Liver (tissue), 9 donors: ENCODE data around the gene EFNB1. TPM values are rescaled to one million over a fixed set of nuclear protein-coding genes. Genes with fewer than 3 reads are reported as not detected.
"Not testable (repeated sequence)": the region's sequence is repeated elsewhere in the genome, so short reads cannot be mapped to it uniquely, and the experiment has no call there.

ENCODE experiments used
- DNase-seq: peaks from one replicate; pipeline ENCODE4 v3.0.0-alpha.2; 2017; ENCODE audit warnings: low spot score
- H3K27ac ChIP-seq, 2 donors: one replicate each; pipeline ENCODE4 v1.7.0; 2013; ENCODE audit warnings: inconsistent platforms in 2 of 2, low read length in 2 of 2, control low read depth in 1 of 2, low read depth in 1 of 2, mild to moderate bottlenecking in 1 of 2
- H3K27me3 ChIP-seq, 4 donors: one replicate each; pipeline versions ENCODE4 v1.6.1 to v1.7.0; 2013; ENCODE audit warnings: low read length in 3 of 4, inconsistent platforms in 1 of 4, mild to moderate bottlenecking in 1 of 4, moderate library complexity in 1 of 4; ENCODE audit not compliant: control insufficient read depth in 4 of 4, insufficient read depth in 4 of 4
- H3K36me3 ChIP-seq, 4 donors: one replicate each; pipeline versions ENCODE4 v1.6.1 to v1.7.0; 2013; ENCODE audit warnings: low read length in 3 of 4, mild to moderate bottlenecking in 3 of 4, low read depth in 1 of 4, moderate library complexity in 1 of 4; ENCODE audit not compliant: control insufficient read depth in 4 of 4, insufficient read depth in 3 of 4
- H3K4me1 ChIP-seq, 4 donors: one replicate each; pipeline versions ENCODE4 v1.6.1 to v1.7.0; 2013; ENCODE audit warnings: low read length in 3 of 4, mild to moderate bottlenecking in 3 of 4, moderate library complexity in 1 of 4; ENCODE audit not compliant: control insufficient read depth in 4 of 4, insufficient read depth in 4 of 4
- H3K4me3 ChIP-seq, 3 donors: one replicate each; pipeline versions ENCODE4 v1.6.1 to v1.7.0; 2013; ENCODE audit warnings: low read length in 3 of 3, control low read depth in 1 of 3, low read depth in 1 of 3, mild to moderate bottlenecking in 1 of 3
- H3K9ac ChIP-seq, 2 donors: one replicate each; pipeline ENCODE4 v1.7.0; 2013; ENCODE audit warnings: low read length in 2 of 2, mild to moderate bottlenecking in 2 of 2, moderate library complexity in 2 of 2, control low read depth in 1 of 2, low read depth in 1 of 2
- H3K9me3 ChIP-seq, 4 donors: one replicate each; pipeline versions ENCODE4 v1.6.1 to v1.7.0; 2013; ENCODE audit warnings: low read length in 3 of 4; ENCODE audit not compliant: control insufficient read depth in 4 of 4
- ATF3 ChIP-seq: IDR thresholded peaks from 2 replicates; pipeline ENCODE4 v1.6.1; 2016; ENCODE audit warnings: antibody characterized with exemption
- CTCF ChIP-seq: fragments of 150-350 bp; IDR thresholded peaks from 2 replicates; pipeline ENCODE4 v1.5.1; 2017; ENCODE audit warnings: improper control_type of control experiment, low read depth, low read length; ENCODE audit not compliant: missing input control
- EGR1 ChIP-seq, 2 donors: IDR thresholded peaks; 2 replicates each; pipeline ENCODE4 v1.6.1; 2016 to 2018; ENCODE audit warnings: antibody characterized with exemption in 2 of 2, low read depth in 2 of 2
- FOXA1 ChIP-seq: IDR thresholded peaks from 2 replicates; pipeline ENCODE4 v1.6.1; 2016; ENCODE audit warnings: antibody characterized with exemption
- FOXA2 ChIP-seq: IDR thresholded peaks from 2 replicates; pipeline ENCODE4 v1.6.1; 2016; ENCODE audit warnings: antibody characterized with exemption
- HNF4A ChIP-seq, 2 donors: conservative IDR thresholded peaks; 2 replicates each; pipeline ENCODE4 v1.6.1; 2016; ENCODE audit warnings: antibody characterized with exemption in 2 of 2, mild to moderate bottlenecking in 2 of 2
- JUND ChIP-seq, 2 donors: IDR thresholded peaks; 2 replicates each; pipeline ENCODE4 v1.6.1; 2016; ENCODE audit warnings: antibody characterized with exemption in 2 of 2
- NR2F2 ChIP-seq: IDR thresholded peaks from 2 replicates; pipeline ENCODE4 v1.6.1; 2016; ENCODE audit warnings: antibody characterized with exemption
- SP1 ChIP-seq: IDR thresholded peaks from 2 replicates; pipeline ENCODE4 v1.6.1; 2018; ENCODE audit warnings: antibody characterized with exemption, mild to moderate bottlenecking
- TAF1 ChIP-seq: conservative IDR thresholded peaks from 2 replicates; pipeline ENCODE4 v1.6.1; 2016; ENCODE audit warnings: antibody characterized with exemption, mild to moderate bottlenecking
- ZBTB33 ChIP-seq: IDR thresholded peaks from 2 replicates; pipeline ENCODE4 v1.6.1; 2016; ENCODE audit warnings: antibody characterized with exemption
- WGBS: extraction: QIAGEN DNeasy Blood & Tissue Kit; methylation state at CpG from one replicate; pipeline ENCODE4 v1.1.7; 2013; 5-methylcytosine and 5-hydroxymethylcytosine counted together
- polyA plus RNA-seq, 2 donors: library from polyadenylated mRNA; stranded (reverse) in 1 of 2; unstranded in 1 of 2; fragments of 200-250 nt in 1 of 2; fragments of >200 nt in 1 of 2; fragmentation: Nextera tagmentation in 1 of 2; extraction: Ambion mirVana in 1 of 2; gene quantifications; one replicate each; pipeline versions ENCODE4 v1.2.1 to v1.2.3, GENCODE V29; 2013 to 2015
- total RNA-seq, 2 donors: library from RNA; depleted of rRNA; stranded (reverse); fragments of >200 nt; gene quantifications; one replicate each; pipeline ENCODE4 v1.2.3, GENCODE V29; 2014
- donor health status: healthy.
- donor health status: healthy.
- donor health status: healthy.
- donor health status: healthy.
- donor health status: healthy.

Gene EFNB1
- total and polyA plus RNA-seq, 4 donors = 3.6 to 8.9 (median 8.1) TPM

GRCh38 chrX:68794461-68794860 lies 34.4 kb upstream of the EFNB1 start:
- Histone ChIP-seq H3K4me3 (no peak overlapping the region), H3K27ac (peak overlapping the region; percentile 39 to 56), H3K27me3 (no peaks in the 10 kb centered on the region), H3K4me1 (peaks cover 0 to 9% (median under 1%) of the 10 kb centered on the region in 4 donors), H3K9ac (no peak overlapping the region), H3K9me3 (no peaks in the 10 kb centered on the region), H3K36me3 (no peaks in the 10 kb centered on the region)
- 24% methylated on average over 4 of the region's 4 CpGs for WGBS
- DNase-seq = no peak
- TF ChIP-seq NR2F2 (no peak), HNF4A (conservative IDR thresholded peaks at IDR 0.05) (peak; percentile 59 to 60), ZBTB33 (no peak), TAF1 (no peak), CTCF (no peak), JUND (IDR thresholded peaks at IDR 0.05) (no peak), SP1 (peak; percentile 41), EGR1 (IDR thresholded peaks at IDR 0.05; ENCODE audit: low read depth in 2 of 2) (no peak)

- no peaks in the 10 kb centered on the region for H3K9me3 ChIP-seq
- no peak overlapping the region for H3K27ac ChIP-seq
- no peaks in the 10 kb centered on the region for H3K36me3 ChIP-seq
- 90% methylated on average over 3 of the region's 3 CpGs for WGBS
- no peak for DNase-seq
- no peak overlapping the region for H3K9ac ChIP-seq
- TF ChIP-seq ATF3 (no peak), FOXA1 (no peak), JUND (IDR thresholded peaks at IDR 0.05) (no peak), FOXA2 (no peak), HNF4A (conservative IDR thresholded peaks at IDR 0.05) (no peak)
- H3K4me1 ChIP-seq = peaks cover 0 to 9% (median under 1%) of the 10 kb centered on the region in 4 donors
- no peaks in the 10 kb centered on the region for H3K27me3 ChIP-seq
- H3K4me3 ChIP-seq = no peak overlapping the region
Measured at GRCh38 chrX:68795741-68796140, 33.1 kb upstream of the EFNB1 start.

GRCh38 chrX:68798400-68798799 lies 30.4 kb upstream of the EFNB1 start:
- not testable (repeated sequence) for H3K9ac ChIP-seq, DNase-seq, H3K4me3 ChIP-seq, H3K27me3 ChIP-seq, H3K36me3 ChIP-seq, H3K27ac ChIP-seq, H3K4me1 ChIP-seq, H3K9me3 ChIP-seq
